ENCODE results near the gene PTH2.
A peak's percentile ranks its signal among the peaks of the same experiment; 100 is the strongest.

PTH2 gene

DNA sequence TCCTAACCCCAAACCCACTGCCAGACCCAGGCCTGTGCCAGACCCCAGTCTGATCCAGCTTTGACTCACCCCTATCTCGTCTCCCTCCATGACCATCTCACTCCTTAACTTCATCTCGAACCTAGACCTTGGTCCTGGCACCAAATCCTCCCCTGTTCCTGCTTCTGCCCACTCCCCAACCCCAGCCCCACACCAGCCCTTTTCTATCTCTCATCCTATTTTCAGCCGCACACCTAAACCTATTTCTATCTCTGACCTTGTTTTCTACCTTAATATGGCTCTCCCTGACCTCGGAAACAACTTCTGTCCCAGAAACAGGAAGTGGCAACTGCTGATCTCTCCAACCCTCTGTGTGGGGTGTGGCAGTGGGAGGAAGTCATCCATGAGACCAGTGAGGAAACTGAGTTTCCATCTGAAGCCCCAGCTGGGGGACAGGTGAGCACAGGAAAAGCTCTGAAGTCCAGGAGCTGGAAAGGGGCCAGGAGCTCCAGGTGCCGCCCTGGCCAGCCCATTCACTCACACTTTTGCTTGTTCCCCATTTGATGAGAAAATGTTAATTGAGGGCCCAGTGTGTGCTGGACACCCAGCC is 13.7 kb downstream of the PTH2 start:
- DNase-seq (ENCODE audit: low spot score): no peak

DNA sequence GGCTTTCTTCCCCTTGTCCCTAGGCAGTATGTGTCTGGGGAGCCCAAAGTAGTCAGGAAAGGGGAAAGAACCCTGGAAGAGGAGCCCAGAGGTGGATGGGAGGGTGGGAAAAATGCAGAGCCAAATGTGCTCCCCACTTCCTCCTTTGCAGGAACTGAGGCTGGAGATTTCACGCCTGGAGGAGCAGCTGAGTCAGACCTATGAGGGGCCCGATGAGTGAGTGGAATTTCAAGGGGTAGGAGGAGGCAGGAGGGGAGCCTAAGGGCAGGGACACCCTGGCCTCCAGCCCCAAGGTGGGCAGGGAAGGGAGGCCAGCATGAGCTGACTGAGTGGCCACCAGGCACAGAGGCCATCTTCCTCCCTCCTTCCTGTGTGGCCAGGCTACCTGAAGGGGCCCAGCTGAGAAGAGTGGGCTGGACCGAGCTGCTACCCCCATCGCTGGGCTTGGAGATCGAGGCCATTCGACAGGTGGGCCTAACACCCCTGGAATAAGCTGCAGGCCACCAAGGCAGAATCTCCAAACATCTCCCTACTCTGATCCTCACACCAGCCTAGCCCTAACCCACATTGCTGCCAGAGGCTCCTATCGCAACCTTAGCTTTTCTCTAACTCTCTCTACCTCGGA is 14.3 kb downstream of the PTH2 start:
- no peak for DNase-seq (ENCODE audit: low spot score)

DNA sequence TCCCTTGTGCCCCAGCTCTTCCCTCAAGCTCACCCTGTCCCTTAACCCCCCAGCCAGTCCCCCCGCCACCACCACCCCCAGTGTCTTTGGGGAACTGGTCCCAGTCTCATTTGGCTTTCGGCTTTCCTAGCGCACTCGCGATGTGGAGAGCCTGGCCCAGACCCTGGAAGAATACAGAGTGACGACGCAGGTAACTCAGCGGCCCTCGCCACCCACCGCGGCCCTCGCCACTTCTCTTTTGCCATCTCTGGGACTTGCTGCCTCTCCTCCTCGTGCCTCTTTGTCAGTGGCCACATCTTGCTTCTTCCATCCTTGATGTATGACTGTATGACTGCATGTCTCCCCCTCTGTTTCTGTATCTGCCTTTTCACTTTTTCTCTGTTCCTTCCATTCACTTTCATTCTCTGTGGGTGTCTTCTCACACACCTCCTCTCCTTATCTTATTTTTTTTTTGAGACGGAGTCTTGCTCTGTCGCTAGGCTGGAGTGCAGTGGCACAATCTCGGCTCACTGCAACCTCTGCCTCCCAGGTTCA is 15.7 kb downstream of the PTH2 start:
- no peak for DNase-seq (ENCODE audit: low spot score)

GRCh38 chr19:49407079-49407478 is 16.2 kb downstream of the PTH2 start:
- DNase-seq (ENCODE audit: low spot score): no peak

GRCh38 chr19:49403404-49404187 is 19.6 kb downstream of the PTH2 start:
- DNase-seq (ENCODE audit: low spot score): no peak

DNA sequence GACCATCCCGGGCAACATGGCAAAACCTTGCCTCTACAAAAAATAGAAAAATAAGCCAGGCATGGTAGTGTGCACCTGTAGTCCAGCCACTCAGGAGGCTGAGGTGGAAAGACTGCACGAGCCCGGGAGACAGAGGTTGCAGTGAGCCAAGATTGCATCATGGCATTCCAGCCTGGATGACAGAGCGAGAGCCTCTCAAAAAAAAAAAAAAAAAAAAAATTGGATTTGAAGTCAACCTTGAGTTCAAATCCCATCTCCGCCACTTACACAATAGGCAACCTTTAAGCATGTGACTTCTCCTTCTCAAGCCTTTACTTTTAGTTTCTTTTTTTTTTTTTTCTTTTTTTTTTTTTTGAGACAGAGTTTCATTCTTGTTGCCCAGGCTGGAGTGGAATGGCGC is 23.2 kb downstream of the PTH2 start:
- no peak for DNase-seq (ENCODE audit: low spot score)

- no peak for DNase-seq (ENCODE audit: low spot score)
These were observed 24.3 kb downstream of the PTH2 start for GRCh38 chr19:49398931-49399330.

GRCh38 chr19:49398001-49398615 is 25.1 kb downstream of the PTH2 start:
- DNase-seq (ENCODE audit: low spot score): no peak

GRCh38 chr19:49396738-49397505 is 26.3 kb downstream of the PTH2 start:
- no peak for DNase-seq (ENCODE audit: low spot score)

DNA sequence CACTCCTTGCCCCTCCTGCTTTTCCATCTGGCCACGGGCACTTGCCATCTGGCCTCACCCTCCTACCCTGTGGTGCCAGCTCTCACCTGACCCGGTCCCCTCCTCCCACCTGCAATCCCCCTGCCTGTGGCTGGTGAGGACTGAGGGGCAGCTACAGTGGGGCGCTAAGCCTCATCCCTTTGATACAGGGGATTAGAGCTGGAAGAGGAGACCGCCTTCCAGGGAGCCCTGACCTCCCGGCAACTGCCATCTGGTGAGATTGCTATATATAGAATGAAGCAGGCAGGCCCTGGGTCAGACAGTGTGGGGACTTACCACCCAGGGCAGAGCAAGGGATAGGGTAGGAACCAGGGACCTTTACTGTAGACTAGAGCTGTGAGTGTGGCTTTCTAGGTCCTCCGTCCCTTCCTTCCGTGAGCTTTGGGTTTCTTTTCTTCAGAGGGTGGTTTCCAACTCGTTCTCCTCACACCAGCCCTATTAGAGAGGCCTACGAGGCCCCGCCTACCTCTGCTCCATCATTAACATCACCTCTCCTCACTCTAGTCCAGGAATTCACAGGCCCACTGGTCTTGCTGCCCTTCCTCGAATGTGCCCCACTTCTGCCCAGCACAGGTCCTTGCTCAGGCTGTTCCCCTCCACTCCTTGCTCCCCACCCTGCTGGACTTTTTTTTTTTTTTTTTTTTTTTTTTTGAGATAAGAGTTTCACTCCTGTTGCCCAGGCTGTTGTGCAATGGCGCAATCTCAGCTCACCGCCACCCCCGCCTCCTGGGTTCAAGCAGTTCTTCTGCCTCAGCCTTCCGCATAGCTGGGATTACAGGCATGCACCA is 27.4 kb downstream of the PTH2 start:
- DNase-seq (ENCODE audit: low spot score): no peak

- DNase-seq (ENCODE audit: low spot score): no peak
These were observed 29.4 kb downstream of the PTH2 start for GRCh38 chr19:49393881-49394280.

DNA sequence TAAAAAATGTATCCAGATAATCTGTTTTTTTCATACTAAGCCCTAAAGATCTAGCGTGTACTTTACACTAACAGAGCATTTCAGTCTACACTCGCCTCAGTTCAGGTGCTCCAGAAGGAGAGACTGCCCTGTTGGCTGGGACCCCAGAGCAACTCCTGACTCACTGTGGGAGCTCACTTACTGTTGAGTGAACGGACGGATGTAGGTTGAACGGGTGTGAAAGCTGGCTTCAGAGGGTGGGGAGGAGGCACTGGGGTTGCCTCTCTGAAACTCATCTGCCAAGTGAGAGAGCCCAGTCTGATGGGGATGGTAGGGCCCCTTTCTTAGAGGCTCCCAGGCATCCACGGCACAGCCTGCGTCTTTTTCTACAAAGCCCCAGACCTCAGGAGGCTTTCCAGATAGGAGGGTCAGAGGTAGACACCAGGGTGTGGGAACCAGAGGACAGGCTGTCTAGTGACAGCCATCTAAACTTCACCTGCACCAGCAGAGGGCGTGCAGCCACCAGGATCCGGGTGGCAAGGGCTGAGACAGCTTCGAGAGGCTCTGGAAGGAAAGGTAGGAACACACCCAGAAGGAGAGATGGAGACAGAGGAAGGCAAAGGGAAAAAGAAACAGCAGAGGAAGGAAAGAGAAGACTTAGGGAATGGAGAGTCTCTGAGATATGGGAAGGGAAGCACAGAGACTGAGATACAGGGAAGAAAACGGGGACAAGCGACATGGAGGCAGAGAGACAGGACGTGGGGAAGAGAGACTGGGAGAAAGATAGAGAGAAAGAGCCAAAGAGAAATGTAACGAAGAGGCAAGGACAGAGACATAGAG is 31.5 kb downstream of the PTH2 start:
- peak; percentile 87 for DNase-seq (ENCODE audit: low spot score)

DNA sequence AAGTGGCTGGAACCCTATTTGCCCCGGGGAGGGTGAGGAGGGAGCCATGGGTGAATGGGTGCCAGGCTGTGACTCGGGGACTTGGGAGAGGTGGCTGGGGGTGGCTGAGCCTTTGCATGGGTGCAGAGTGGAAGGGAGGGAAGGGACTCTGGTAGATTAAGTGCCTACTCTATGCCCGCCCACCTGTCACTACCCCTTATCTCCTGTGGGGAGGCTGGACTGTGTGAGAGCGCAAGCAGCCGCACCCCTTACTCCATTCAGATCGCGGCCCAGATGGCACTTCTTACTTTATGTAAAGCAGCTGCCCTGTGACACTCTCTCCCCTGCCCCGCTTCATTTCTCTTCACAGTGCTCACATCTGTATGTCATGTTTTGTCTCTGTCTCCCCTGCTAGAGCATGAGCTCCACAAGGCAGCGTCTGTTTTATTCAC is 32.3 kb downstream of the PTH2 start:
- no peak for DNase-seq (ENCODE audit: low spot score)

- DNase-seq (ENCODE audit: low spot score): no peak
These were observed 32.9 kb downstream of the PTH2 start for GRCh38 chr19:49390131-49390928.

DNA sequence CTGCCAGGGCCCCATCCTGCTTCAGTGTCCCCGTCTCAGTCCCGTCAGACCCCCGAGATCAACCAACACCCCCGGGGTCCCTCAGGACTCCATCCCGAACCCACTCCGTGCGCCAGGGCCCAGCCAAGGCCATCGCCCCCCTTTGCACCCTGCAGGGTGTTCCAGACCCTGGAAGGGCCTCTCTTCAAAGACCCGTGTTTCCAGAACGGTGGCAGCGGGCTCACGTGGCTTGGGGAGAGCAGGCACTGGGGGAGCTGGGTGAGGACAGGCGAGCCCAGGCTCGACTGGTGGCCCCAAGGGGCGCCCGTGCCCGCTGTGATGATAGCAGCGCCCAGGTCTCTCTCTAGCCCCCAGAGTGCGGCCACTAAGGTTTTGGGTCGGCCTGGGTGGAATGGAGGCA is 33.8 kb downstream of the PTH2 start:
- no peak for DNase-seq (ENCODE audit: low spot score)

DNA sequence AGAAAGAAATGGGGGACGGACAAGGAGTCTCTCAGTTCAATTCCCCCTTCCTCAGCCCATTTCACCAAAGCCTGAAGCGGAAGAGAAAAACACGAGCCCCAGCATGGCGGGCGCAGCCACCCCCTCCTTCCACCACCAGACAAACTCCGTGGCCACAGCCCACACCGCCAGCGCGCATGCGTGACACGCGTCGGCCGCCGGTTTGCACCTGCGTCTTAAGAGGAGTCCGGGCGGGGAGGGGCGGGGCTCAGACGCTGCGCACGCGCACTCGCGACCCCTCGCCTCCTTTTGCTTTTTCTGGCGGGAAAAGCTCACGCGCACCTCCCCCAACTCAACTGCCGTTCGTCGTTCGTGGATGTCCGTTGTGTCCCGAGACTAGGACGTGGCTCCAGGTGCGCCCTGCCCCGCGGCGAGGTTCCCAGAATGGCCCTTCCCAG is 35.3 kb downstream of the PTH2 start, which contains the start of gene KASH5:
Gene KASH5 (plus strand): TSS at position 314 of the 437 bp plus-strand sequence. CDS start 2,635 bp downstream, outside the sequence.
- peak; percentile 40 for DNase-seq (ENCODE audit: low spot score)

DNA sequence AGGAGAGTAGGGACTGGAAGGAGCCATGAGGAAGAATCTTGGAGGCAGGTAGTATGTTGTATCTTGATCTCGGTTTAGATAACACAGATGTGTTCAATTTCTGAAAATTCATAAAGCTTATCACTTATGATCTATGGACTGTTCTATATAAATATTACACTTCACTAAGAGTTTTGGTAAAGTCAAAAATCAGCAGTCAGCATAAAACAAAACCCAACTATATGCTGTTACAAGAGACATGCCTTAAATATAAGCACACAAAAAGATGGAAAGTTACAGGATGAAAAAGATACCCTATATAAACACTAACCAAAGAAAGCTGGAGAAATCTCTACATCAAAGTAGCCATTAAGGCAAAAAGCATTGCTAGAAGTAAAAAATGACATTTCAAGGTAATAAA is 39.6 kb downstream of the PTH2 start:
- DNase-seq (ENCODE audit: low spot score): no peak

- no peak for DNase-seq (ENCODE audit: low spot score)
These were observed 40.6 kb downstream of the PTH2 start for GRCh38 chr19:49382639-49383038.

- DNase-seq (ENCODE audit: low spot score): no peak
These were observed 42.9 kb downstream of the PTH2 start for GRCh38 chr19:49380391-49380790.

Measured in HuH-7.5 (cell line).